Ovary (tissue), 9 donors: ENCODE measurements around the gene GBE1. TPM values are rescaled to one million over a fixed set of nuclear protein-coding genes. Genes with fewer than 3 reads are reported as not detected.
"Not testable (repeated sequence)": the region's sequence is repeated elsewhere in the genome, so short reads cannot be mapped to it uniquely, and the experiment has no call there.

ENCODE experiments used
- DNase-seq, 5 donors: peaks; one replicate each; pipeline ENCODE4 v3.0.0-alpha.2; 2019 to 2020
- H3K27ac ChIP-seq, 2 donors: fragments of 200-600 bp; one replicate each; pipeline versions ENCODE4 v1.5.1 to v1.8.0; 2019 to 2022
- H3K27me3 ChIP-seq: fragments of 200-600 bp; one replicate; pipeline ENCODE4 v1.8.0; 2022
- H3K36me3 ChIP-seq: fragments of 200-600 bp; sonication (generic); one replicate; pipeline ENCODE4 v1.5.1; 2019
- H3K4me1 ChIP-seq: one replicate; pipeline ENCODE4 v1.8.1; 2013; ENCODE audit warnings: mild to moderate bottlenecking, moderate library complexity; ENCODE audit not compliant: insufficient read depth
- H3K4me3 ChIP-seq: fragments of 200-600 bp; sonication (generic); one replicate; pipeline ENCODE4 v1.5.1; 2017
- H3K9me3 ChIP-seq, 2 donors: fragments of 200-600 bp in 1 of 2; sonication (generic) in 1 of 2; one replicate each; pipeline versions ENCODE4 v1.5.1 to v1.8.1; 2013 to 2019; ENCODE audit warnings: mild to moderate bottlenecking in 1 of 2, moderate library complexity in 1 of 2
- EP300 ChIP-seq: sonication (generic); formaldehyde crosslinking; IDR thresholded peaks from one replicate; pipeline ENCODE4 v1.6.1; 2017; ENCODE audit warnings: antibody characterized with exemption
- POLR2A ChIP-seq: fragments of 450-650 bp; IDR thresholded peaks from one replicate; pipeline ENCODE4 v1.6.1; 2017; ENCODE audit warnings: antibody characterized with exemption, mild to moderate bottlenecking, moderate library complexity
- WGBS, 3 donors: extraction: QIAGEN DNeasy Blood & Tissue Kit in 1 of 3; methylation state at CpG; one replicate each; pipeline versions ENCODE4 v1.1.5 to v1.1.7; 2013 to 2017; 5-methylcytosine and 5-hydroxymethylcytosine counted together
- intact Hi-C, 4 donors: fragments of 100-400 bp; cut with DNase I; formaldehyde crosslinking; loops; one replicate each; pipeline versions ENCODE4 v1.11.0 to v1.15.1; 2022 to 2023
- polyA plus RNA-seq, 2 donors: library from polyadenylated mRNA; stranded (reverse); fragments of 200-250 nt in 1 of 2; fragments of 350-450 nt in 1 of 2; fragmentation: Illumina TruSeq in 1 of 2; extraction: RNeasy Lipid Tissue Mini Kit (QIAGEN cat#74804) in 1 of 2; gene quantifications; one replicate each; pipeline ENCODE4 v1.2.3, GENCODE V29; 2013 to 2014
- total RNA-seq, 7 donors: library from RNA; depleted of rRNA in 2 of 7; stranded (reverse); fragments of >200 nt in 2 of 7; fragmentation: NEBNext Ultra II Directional in 3 of 7; extraction: Animal tissue kit (Norgen Biotek cat#: 25700) in 3 of 7; gene quantifications; one replicate each; pipeline versions ENCODE4 v1.1.0 to v1.2.4, GENCODE V29; 2016 to 2023
- TF ChIP-seq, protein P1 (sequence below), 3 donors: fragments of 450-650 bp in 2 of 3; fragments of 200-600 bp in 1 of 3; IDR thresholded peaks; one replicate each; pipeline versions ENCODE4 v1.5.1 to v1.8.0; 2016 to 2022; ENCODE audit warnings: antibody characterized with exemption in 3 of 3, mild to moderate bottlenecking in 1 of 3
- donor health status: DM: no; HTN: no; CAD: no; lungs with moderate emphysema.
- donor health status: DM: no; HTN: no; CAD: no.
- donor health status: Bipolar disorder and iron deficiency.
- donor health status: DM: yes; HTN: yes; CAD: no.
- donor health status: DM: no; HTN: no; CAD: no.
- donor health status: DM: yes; HTN: yes; CAD: no.

The GBE1 gene
- total and polyA plus RNA-seq, 9 donors, result 14.8 to 43.7 (median 26.8) TPM

DNA sequence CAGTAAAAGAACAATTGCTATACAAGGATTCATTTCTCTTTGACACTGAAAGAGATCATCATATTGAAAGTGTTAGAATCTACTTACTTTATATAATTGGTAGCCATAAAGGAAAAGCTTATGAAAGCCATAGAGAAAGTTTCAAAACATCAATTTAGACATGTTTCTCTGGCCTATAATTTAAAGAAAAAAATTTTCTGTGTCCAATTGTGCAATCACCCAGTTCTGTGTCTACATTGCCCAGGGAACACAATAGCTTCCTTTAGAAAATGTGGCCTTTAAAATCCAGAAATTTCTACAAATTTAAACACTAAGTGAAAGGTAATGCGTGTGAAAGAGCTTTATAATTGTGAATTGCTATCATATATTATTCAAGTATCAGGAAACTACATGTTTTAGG lies 259.2 kb downstream of the GBE1 start:
- no peak for TF ChIP-seq EP300
- TF ChIP-seq POLR2A, result no peak
- TF ChIP-seq, protein P1, sequence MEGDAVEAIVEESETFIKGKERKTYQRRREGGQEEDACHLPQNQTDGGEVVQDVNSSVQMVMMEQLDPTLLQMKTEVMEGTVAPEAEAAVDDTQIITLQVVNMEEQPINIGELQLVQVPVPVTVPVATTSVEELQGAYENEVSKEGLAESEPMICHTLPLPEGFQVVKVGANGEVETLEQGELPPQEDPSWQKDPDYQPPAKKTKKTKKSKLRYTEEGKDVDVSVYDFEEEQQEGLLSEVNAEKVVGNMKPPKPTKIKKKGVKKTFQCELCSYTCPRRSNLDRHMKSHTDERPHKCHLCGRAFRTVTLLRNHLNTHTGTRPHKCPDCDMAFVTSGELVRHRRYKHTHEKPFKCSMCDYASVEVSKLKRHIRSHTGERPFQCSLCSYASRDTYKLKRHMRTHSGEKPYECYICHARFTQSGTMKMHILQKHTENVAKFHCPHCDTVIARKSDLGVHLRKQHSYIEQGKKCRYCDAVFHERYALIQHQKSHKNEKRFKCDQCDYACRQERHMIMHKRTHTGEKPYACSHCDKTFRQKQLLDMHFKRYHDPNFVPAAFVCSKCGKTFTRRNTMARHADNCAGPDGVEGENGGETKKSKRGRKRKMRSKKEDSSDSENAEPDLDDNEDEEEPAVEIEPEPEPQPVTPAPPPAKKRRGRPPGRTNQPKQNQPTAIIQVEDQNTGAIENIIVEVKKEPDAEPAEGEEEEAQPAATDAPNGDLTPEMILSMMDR (IDR thresholded peaks at IDR 0.05), result no peak
- no peak overlapping the region for H3K27ac ChIP-seq
- H3K27me3 ChIP-seq, result no peaks in the 10 kb centered on the region
- WGBS, 3 donors, result 91 to 99% (median 98%) methylated on average over 1 of the region's 1 CpG
- H3K9me3 ChIP-seq, result no peaks in the 10 kb centered on the region
- no peak for DNase-seq
- H3K4me1 ChIP-seq, result no peaks in the 10 kb centered on the region
- H3K4me3 ChIP-seq, result no peak overlapping the region
- no peaks in the 10 kb centered on the region for H3K36me3 ChIP-seq
- intact Hi-C loops, result no loop called here

DNA sequence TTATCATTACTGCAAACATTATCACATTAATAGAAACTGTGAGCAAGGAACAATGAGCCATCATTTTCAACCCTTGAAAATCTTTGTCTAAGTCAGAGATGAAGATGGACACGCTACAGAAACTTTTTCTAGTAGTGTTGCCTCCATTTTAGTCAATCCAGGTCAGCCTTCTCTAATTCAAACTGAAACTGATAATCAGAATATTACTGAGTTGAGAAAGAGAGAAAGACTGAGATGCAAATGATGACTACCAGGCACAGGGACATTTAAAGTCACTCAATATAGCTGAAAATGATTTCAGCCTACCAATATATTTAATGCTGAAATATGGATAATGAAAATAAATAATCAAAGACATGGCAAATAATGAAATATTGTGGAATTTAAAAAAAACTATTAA lies 261.4 kb downstream of the GBE1 start:
- Histone ChIP-seq H3K9me3 (no peaks in the 10 kb centered on the region), H3K36me3 (no peaks in the 10 kb centered on the region), H3K4me1 (no peaks in the 10 kb centered on the region), H3K27ac (no peak overlapping the region), H3K27me3 (no peaks in the 10 kb centered on the region), H3K4me3 (no peak overlapping the region)
- intact Hi-C loops, result no loop called here
- no peak for DNase-seq
- WGBS, 3 donors, result 93 to 98% (median 95%) methylated on average over 1 of the region's 1 CpG
- TF ChIP-seq POLR2A (no peak), EP300 (no peak)
- TF ChIP-seq, protein P1 (IDR thresholded peaks at IDR 0.05), result no peak

DNA sequence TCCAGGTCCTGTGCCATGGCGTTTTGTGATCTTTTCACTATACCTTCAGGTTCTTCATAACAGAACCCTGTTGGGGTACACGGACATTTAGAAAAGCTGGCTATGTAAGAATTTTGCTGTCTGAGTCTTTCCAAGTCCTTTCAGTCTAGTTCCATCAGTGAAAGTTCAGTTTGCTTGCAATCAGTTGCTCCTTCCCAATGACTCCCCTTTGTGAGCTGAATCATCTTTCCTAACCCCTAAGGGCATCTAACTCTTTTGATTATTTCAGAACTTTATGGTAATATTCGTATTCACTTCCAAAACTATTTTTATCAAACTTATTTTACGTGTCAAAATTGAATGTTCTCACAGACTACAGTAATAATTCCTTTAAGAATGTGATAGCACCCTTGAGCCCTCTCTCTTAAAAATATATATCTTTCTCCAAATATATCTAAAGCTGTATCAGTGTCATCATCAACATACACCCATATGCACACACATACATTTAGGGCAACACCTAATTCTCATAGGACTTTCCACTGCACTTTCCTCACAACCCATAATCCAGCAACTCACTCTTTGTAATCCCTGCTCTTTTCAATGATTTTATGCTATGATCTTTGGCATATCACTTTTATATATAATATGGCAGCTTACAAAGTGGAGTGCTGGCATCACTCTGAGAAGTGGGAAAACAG lies 263.7 kb downstream of the GBE1 start:
- no peaks in the 10 kb centered on the region for H3K27me3 ChIP-seq
- H3K9me3 ChIP-seq, result no peaks in the 10 kb centered on the region
- WGBS, 3 donors, result 89 to 93% (median 91%) methylated on average over 4 of the region's 4 CpGs
- no peak overlapping the region for H3K27ac ChIP-seq
- no peak for DNase-seq
- H3K4me1 ChIP-seq, result no peaks in the 10 kb centered on the region
- TF ChIP-seq POLR2A (no peak), EP300 (no peak)
- TF ChIP-seq, protein P1 (IDR thresholded peaks at IDR 0.05), result no peak
- no peak overlapping the region for H3K4me3 ChIP-seq
- intact Hi-C loops, result no loop called here
- no peaks in the 10 kb centered on the region for H3K36me3 ChIP-seq

DNA sequence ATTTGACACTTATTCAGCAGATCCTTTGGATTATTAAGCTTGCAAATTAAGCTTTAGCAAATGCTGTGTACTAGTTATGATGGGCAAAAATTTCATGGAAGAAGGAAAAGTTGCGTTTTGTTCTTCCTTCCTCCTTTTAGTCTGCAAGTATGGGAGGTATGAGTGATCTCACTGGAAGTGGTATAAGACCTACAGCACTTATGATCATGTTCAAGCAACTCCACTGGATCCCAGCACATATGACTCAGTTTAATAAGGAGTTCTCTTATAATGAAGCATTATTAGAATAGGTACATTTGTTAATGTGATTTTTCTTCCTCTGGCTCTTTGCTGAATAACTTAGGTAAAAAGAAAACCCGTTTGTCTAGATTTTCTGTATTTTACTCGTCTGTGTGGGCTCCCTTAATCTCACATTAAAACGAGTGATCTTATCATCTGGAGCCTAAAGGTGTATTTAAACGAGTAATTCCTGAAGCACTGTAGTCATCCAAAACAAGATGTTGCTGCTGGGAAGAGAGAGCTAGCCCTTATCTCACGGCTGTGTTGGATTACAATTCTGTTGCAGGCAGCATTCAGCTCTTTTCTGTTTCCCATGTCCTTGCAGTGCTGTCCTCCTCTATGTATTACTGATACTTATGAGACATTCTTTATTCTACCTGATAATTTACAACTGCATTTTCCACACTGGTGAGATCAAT lies 264.9 kb downstream of the GBE1 start:
- H3K27ac ChIP-seq, result no peak overlapping the region
- H3K36me3 ChIP-seq, result no peaks in the 10 kb centered on the region
- H3K4me1 ChIP-seq, result no peaks in the 10 kb centered on the region
- TF ChIP-seq POLR2A, result no peak
- TF ChIP-seq, protein P1 (IDR thresholded peaks at IDR 0.05), result no peak
- TF ChIP-seq EP300, result no peak
- H3K4me3 ChIP-seq, result no peak overlapping the region
- no peaks in the 10 kb centered on the region for H3K9me3 ChIP-seq
- no peaks in the 10 kb centered on the region for H3K27me3 ChIP-seq
- no peak for DNase-seq
- intact Hi-C loops, result no loop called here
- 58 to 65% (median 59%) methylated on average over 6 of the region's 6 CpGs for WGBS, 3 donors

DNA sequence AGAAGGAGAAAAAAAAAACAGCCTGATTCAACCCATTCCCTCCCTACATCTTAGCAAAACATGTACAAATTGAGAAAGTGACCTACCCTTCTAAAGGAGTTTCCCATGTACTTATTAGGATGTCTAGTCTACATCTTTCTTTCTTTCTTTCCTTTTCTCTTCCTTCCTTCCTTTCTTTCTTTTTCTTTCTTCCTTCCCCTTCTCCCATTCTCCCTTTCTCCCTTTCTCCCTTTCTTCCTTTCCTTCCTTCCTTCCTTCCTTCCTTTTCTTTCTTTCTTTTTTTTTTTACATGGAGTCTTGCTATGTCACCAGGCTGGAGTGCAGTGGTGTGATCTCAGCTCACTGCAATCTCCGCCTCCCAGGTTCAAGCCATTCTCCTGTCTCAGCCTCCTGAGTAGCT lies 269.0 kb downstream of the GBE1 start:
- H3K27ac ChIP-seq, H3K36me3 ChIP-seq, H3K4me1 ChIP-seq, H3K4me3 ChIP-seq, H3K27me3 ChIP-seq, H3K9me3 ChIP-seq, DNase-seq, intact Hi-C loops: not testable (repeated sequence)
- WGBS, 3 donors, result 96 to 100% (median 100%) methylated on average over 1 of the region's 1 CpG
